OCI-LY3 (cell line): ENCODE data around the gene FCHO1.

Experiments used
- H2AFZ ChIP-seq: fragments of 200-600, 300-600 bp; shearing (Covaris generic); 2 replicates; pipeline ENCODE4 v1.6.0; 2014; ENCODE audit warnings: antibody characterized with exemption, low read depth, low read length
- H3K27ac ChIP-seq: fragments of 200-600, 300-600 bp; sonication (generic); 2 replicates; pipeline ENCODE4 v1.5.1; 2014; ENCODE audit warnings: mild to moderate bottlenecking, low read length, moderate library complexity, mixed read lengths
- H3K27me3 ChIP-seq: fragments of 200-600, 300-600 bp; sonication (generic); 2 replicates; pipeline ENCODE4 v1.6.1; 2014; ENCODE audit warnings: low read depth, low read length, mixed read lengths
- H3K36me3 ChIP-seq: fragments of 200-600, 300-600 bp; sonication (generic); replicated peaks from 2 replicates; pipeline ENCODE3; 2014; ENCODE audit warnings: low read depth, low read length, mixed read lengths
- H3K4me1 ChIP-seq: fragments of 300-600, 200-600 bp; sonication (generic); 2 replicates; pipeline ENCODE4 v1.6.1; 2014; ENCODE audit warnings: low read length, mixed read lengths
- H3K4me2 ChIP-seq: fragments of 200-600, 300-600 bp; sonication (generic); 2 replicates; pipeline ENCODE4 v1.6.1; 2014; ENCODE audit warnings: low read length, mixed read lengths
- H3K4me3 ChIP-seq: fragments of 300-600, 200-600 bp; sonication (generic); 2 replicates; pipeline ENCODE4 v1.5.1; 2014; ENCODE audit warnings: antibody characterized with exemption, mild to moderate bottlenecking, low read length, moderate library complexity
- H3K79me2 ChIP-seq: fragments of 300-600, 200-600 bp; shearing (Covaris generic); 2 replicates; pipeline ENCODE4 v1.6.1; 2014; ENCODE audit warnings: mild to moderate bottlenecking, low read length, mixed read lengths
- H3K9ac ChIP-seq: fragments of 300-600, 200-600 bp; shearing (Covaris generic); 2 replicates; pipeline ENCODE4 v1.6.0; 2014; ENCODE audit warnings: mild to moderate bottlenecking, low read length, moderate library complexity
- H3K9me3 ChIP-seq: fragments of 200-600, 300-600 bp; shearing (Covaris generic); 2 replicates; pipeline ENCODE4 v1.6.1; 2014; ENCODE audit warnings: low read length, mixed read lengths; ENCODE audit not compliant: insufficient read depth
- H4K20me1 ChIP-seq: fragments of 200-600, 300-600 bp; sonication (generic); 2 replicates; pipeline ENCODE4 v1.6.1; 2016; ENCODE audit warnings: low read length, mixed read lengths; ENCODE audit not compliant: insufficient read depth
- CTCF ChIP-seq: fragments of 200-600, 300-600 bp; sonication (generic); IDR thresholded peaks from 2 replicates; pipeline ENCODE4 v1.5.1; 2014; ENCODE audit warnings: antibody characterized with exemption, low read length, low read depth
- EZH2phosphoT487 ChIP-seq: fragments of 200-600 bp; shearing (Covaris generic); IDR thresholded peaks from 2 replicates; pipeline ENCODE4 v1.6.1; 2018; ENCODE audit warnings: antibody characterized with exemption, mixed run types, low read depth

The FCHO1 gene

DNA sequence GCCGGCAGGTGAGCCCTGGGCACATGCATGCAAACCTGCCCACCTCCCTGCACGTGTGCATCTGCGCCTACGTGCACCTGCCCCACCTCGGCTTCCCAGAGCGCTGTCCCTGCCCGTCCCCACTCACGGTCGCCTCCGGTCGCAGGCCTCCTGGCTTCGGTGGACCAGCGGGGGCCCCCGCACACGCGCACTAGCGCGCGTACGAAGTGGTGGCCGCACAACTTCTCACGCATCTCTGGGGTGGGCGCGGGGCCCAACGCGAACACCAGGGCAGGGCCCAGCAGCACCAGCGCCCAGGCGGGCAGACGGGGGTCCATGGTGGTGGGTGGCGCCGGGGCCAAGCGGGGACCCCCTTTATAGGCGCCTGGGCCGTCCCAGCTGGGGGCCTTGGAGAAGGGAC, 69.9 kb downstream of the FCHO1 start, which contains the start of gene INSL3:
INSL3 (minus strand) TSS at position 330 of the 400 bp plus-strand sequence; CDS start at position 317, 13 bp downstream.
- Histone ChIP-seq H3K4me3 (no peak within 1 kb of the TSS), H2AFZ (no peak within 1 kb of the TSS), H3K9me3 (no peaks in the 10 kb centered on the region), H3K9ac (no peak within 1 kb of the TSS), H3K79me2 (no peaks in the 10 kb centered on the region), H3K4me2 (no peak within 1 kb of the TSS), H4K20me1 (peaks cover 2% of the 10 kb centered on the region; the same call in 1 of the 2 replicates), H3K4me1 (no peaks in the 10 kb centered on the region), H3K36me3 (peaks cover 7% of the 10 kb centered on the region), H3K27me3 (no peaks in the 10 kb centered on the region), H3K27ac (no peak within 1 kb of the TSS)
- TF ChIP-seq EZH2phosphoT487 (no peak), CTCF (no peak)

- no peaks in the 10 kb centered on the region for H3K9me3 ChIP-seq
- no peaks in the 10 kb centered on the region for H3K27me3 ChIP-seq
- H3K9ac ChIP-seq = no peak overlapping the region
- H3K4me1 ChIP-seq = no peaks in the 10 kb centered on the region
- no peak overlapping the region for H3K27ac ChIP-seq
- peaks cover 2% of the 10 kb centered on the region; the same call in 1 of the 2 replicates for H4K20me1 ChIP-seq
- TF ChIP-seq CTCF = no peak
- no peak for TF ChIP-seq EZH2phosphoT487
- no peaks in the 10 kb centered on the region for H3K79me2 ChIP-seq
- H3K4me2 ChIP-seq = no peak overlapping the region
- H3K4me3 ChIP-seq = no peak overlapping the region
- no peak overlapping the region for H2AFZ ChIP-seq
- peaks cover 16% of the 10 kb centered on the region for H3K36me3 ChIP-seq
Measured at GRCh38 chr19:17824339-17824738, 73.1 kb downstream of the FCHO1 start.

- no peak overlapping the region for H3K9ac ChIP-seq
- no peaks in the 10 kb centered on the region for H3K4me1 ChIP-seq
- TF ChIP-seq CTCF (no peak), EZH2phosphoT487 (no peak)
- peaks cover 2% of the 10 kb centered on the region; the same call in 1 of the 2 replicates for H4K20me1 ChIP-seq
- H2AFZ ChIP-seq = no peak overlapping the region
- H3K9me3 ChIP-seq = no peaks in the 10 kb centered on the region
- peaks cover 36% of the 10 kb centered on the region for H3K36me3 ChIP-seq
- H3K79me2 ChIP-seq = no peaks in the 10 kb centered on the region
- H3K27me3 ChIP-seq = no peaks in the 10 kb centered on the region
- H3K27ac ChIP-seq = no peak overlapping the region
- no peak overlapping the region for H3K4me3 ChIP-seq
- no peak overlapping the region for H3K4me2 ChIP-seq
Measured at GRCh38 chr19:17826508-17827056, 75.3 kb downstream of the FCHO1 start.

DNA sequence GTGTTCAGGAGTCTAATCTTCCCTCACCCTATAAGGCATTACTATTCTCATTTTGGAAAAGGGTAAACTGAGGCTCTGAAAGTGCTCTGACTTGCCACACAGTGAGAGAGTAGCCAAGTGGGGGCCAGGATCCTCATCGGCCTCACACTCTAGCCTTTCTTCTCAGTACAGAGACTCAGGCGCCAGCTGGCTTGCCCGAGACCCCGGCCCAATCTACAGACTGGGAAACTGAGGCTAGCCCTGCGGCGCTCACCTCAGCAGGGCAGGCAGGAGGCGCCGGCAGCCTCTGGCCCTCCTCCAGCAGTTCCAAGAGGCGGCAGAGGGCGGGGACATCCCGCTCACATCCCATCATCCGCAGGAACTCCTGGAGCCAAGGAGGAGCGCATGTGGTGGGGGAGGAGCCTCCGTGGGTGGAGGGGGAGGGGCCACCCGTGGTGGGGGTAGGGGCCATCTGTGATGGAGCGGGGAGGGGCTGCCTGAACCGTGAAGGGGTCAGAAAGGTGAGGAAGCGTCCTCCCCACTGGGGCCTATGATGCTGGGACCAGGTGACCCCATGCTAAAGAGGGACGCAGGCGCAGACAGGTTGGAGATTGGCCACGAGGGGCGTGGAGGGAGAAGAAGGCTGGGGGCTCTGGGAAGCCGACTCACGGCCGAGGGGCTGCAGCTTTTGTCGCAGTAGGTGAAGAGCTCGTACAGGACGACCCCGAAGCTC, 78.7 kb downstream of the FCHO1 start:
- Histone ChIP-seq H2AFZ (no peak overlapping the region), H4K20me1 (peaks cover 2% of the 10 kb centered on the region; the same call in 1 of the 2 replicates), H3K36me3 (peaks cover 54% of the 10 kb centered on the region)

More for the DNA sequence above, 78.7 kb downstream of the FCHO1 start:
- Histone ChIP-seq H3K4me2 (no peak overlapping the region), H3K27me3 (no peaks in the 10 kb centered on the region), H3K9ac (no peak overlapping the region), H3K4me1 (no peaks in the 10 kb centered on the region), H3K4me3 (no peak overlapping the region), H3K9me3 (no peaks in the 10 kb centered on the region), H3K27ac (no peak overlapping the region), H3K79me2 (no peaks in the 10 kb centered on the region)
- TF ChIP-seq EZH2phosphoT487 (no peak), CTCF (no peak)
